Nephron progenitor cell (in vitro differentiated cells): ENCODE data around the gene IRAK2.
A peak's percentile ranks its signal among the peaks of the same experiment; 100 is the strongest.

Experiments used
- DNase-seq: peaks from one replicate; pipeline ENCODE4 v3.0.0; 2021
- H3K27ac Mint-ChIP-seq: 2 replicates; pipeline ENCODE4 v1.8.0; 2021; ENCODE audit warnings: mild to moderate bottlenecking, moderate library complexity, mixed read lengths
- H3K27me3 Mint-ChIP-seq: 2 replicates; pipeline ENCODE4 v1.8.0; 2021; ENCODE audit warnings: mild to moderate bottlenecking, low read depth, mixed read lengths; ENCODE audit not compliant: poor library complexity
- H3K36me3 Mint-ChIP-seq: 2 replicates; pipeline ENCODE4 v1.8.0; 2021; ENCODE audit warnings: low read depth, mixed read lengths
- H3K4me1 Mint-ChIP-seq: 2 replicates; pipeline ENCODE4 v1.8.0; 2021; ENCODE audit warnings: mixed read lengths
- H3K4me3 Mint-ChIP-seq: 2 replicates; pipeline ENCODE4 v1.8.0; 2021; ENCODE audit warnings: mild to moderate bottlenecking, moderate library complexity, mixed read lengths
- H3K9me3 Mint-ChIP-seq: 2 replicates; pipeline ENCODE4 v1.8.0; 2021; ENCODE audit warnings: mild to moderate bottlenecking, moderate library complexity, mixed read lengths
- CTCF ChIP-seq: fragments of 200-600 bp; sonication (generic); IDR thresholded peaks from 2 replicates; pipeline ENCODE4 v1.5.0; 2021; ENCODE audit warnings: antibody characterized with exemption

IRAK2 gene

GRCh38 chr3:10248984-10249748, 84.4 kb downstream of the IRAK2 start:
- no peak for TF ChIP-seq CTCF
- H3K4me1 Mint-ChIP-seq = peaks cover 33% of the 10 kb centered on the region
- H3K27ac Mint-ChIP-seq = peak overlapping the region; percentile 68
- peak overlapping the region; percentile 90 for H3K4me3 Mint-ChIP-seq
- H3K36me3 Mint-ChIP-seq = peaks cover 27% of the 10 kb centered on the region
- peaks cover 35% of the 10 kb centered on the region for H3K9me3 Mint-ChIP-seq
- peaks cover 3% of the 10 kb centered on the region for H3K27me3 Mint-ChIP-seq
- DNase-seq = peak; percentile 28

- Mint-ChIP-seq H3K4me3 (peak overlapping the region; percentile 90), H3K9me3 (peaks cover 29% of the 10 kb centered on the region), H3K27me3 (peaks cover 3% of the 10 kb centered on the region), H3K4me1 (peaks cover 33% of the 10 kb centered on the region), H3K36me3 (peaks cover 34% of the 10 kb centered on the region), H3K27ac (peak overlapping the region; percentile 63)
- TF ChIP-seq CTCF = no peak
- DNase-seq = no peak
These were observed 85.1 kb downstream of the IRAK2 start for GRCh38 chr3:10249833-10250232.

GRCh38 chr3:10251006-10251405, 86.3 kb downstream of the IRAK2 start:
- TF ChIP-seq CTCF = no peak
- Mint-ChIP-seq H3K9me3 (peaks cover 17% of the 10 kb centered on the region), H3K4me1 (peaks cover 37% of the 10 kb centered on the region), H3K27me3 (peaks cover 2% of the 10 kb centered on the region), H3K27ac (peak overlapping the region; percentile 4), H3K36me3 (peaks cover 44% of the 10 kb centered on the region), H3K4me3 (peak overlapping the region; percentile 90)
- DNase-seq = peak; percentile 26

GRCh38 chr3:10253731-10254130, 89.0 kb downstream of the IRAK2 start:
- H3K9me3 Mint-ChIP-seq = no peaks in the 10 kb centered on the region
- DNase-seq = no peak
- H3K4me1 Mint-ChIP-seq = peaks cover 33% of the 10 kb centered on the region
- no peaks in the 10 kb centered on the region for H3K27me3 Mint-ChIP-seq
- H3K27ac Mint-ChIP-seq = no peak overlapping the region
- no peak overlapping the region for H3K4me3 Mint-ChIP-seq
- no peak for TF ChIP-seq CTCF
- H3K36me3 Mint-ChIP-seq = peaks cover 63% of the 10 kb centered on the region

GRCh38 chr3:10255835-10256234, 91.1 kb downstream of the IRAK2 start:
- TF ChIP-seq CTCF = no peak
- DNase-seq = no peak
- Mint-ChIP-seq H3K4me1 (peaks cover 16% of the 10 kb centered on the region), H3K27me3 (peaks cover 7% of the 10 kb centered on the region), H3K9me3 (no peaks in the 10 kb centered on the region), H3K27ac (no peak overlapping the region), H3K4me3 (no peak overlapping the region), H3K36me3 (peaks cover 81% of the 10 kb centered on the region)

- Mint-ChIP-seq H3K36me3 (peaks cover 84% of the 10 kb centered on the region), H3K4me3 (no peak overlapping the region), H3K27ac (peak overlapping the region; percentile 80), H3K9me3 (no peaks in the 10 kb centered on the region), H3K27me3 (peaks cover 7% of the 10 kb centered on the region), H3K4me1 (peaks cover 21% of the 10 kb centered on the region)
- TF ChIP-seq CTCF = no peak
- no peak for DNase-seq
These were observed 94.3 kb downstream of the IRAK2 start for GRCh38 chr3:10259036-10259435.
